WTC11 (cell line): ENCODE measurements around the gene ARCN1. TPM values are rescaled to one million over a fixed set of nuclear protein-coding genes. Genes with fewer than 3 reads are reported as not detected.

ENCODE experiments used
- ATAC-seq: fragments of 200-7000 bp; cut with Tn5 transposase; 2 replicates; pipeline ENCODE4 v1.10.0; 2021; ENCODE audit warnings: mild to moderate bottlenecking, moderate library complexity
- CTCF ChIA-PET: fragments of 300-600 bp; sonication (Branson Sonifier 250); formaldehyde crosslinking; loops from one replicate; lab custom pipeline; 2021; ENCODE audit warnings: antibody characterized with exemption; lab: Charles Lee
- POLR2A ChIA-PET: fragments of 350-600 bp; sonication (Branson Sonifier 250); formaldehyde crosslinking; loops from one replicate; lab custom pipeline; 2021; ENCODE audit warnings: antibody characterized with exemption; lab: Charles Lee
- DNase-seq: peaks from one replicate; pipeline ENCODE4 v3.0.0; 2021; ENCODE audit warnings: low spot score
- H3K27ac Mint-ChIP-seq: 2 replicates; pipeline ENCODE4 v1.8.0; 2021; ENCODE audit warnings: mixed read lengths
- H3K27me3 Mint-ChIP-seq: 2 replicates; pipeline ENCODE4 v1.8.0; 2021; ENCODE audit warnings: low read depth, mild to moderate bottlenecking, moderate library complexity, mixed read lengths
- H3K36me3 Mint-ChIP-seq: 2 replicates; pipeline ENCODE4 v1.8.0; 2021; ENCODE audit warnings: mixed read lengths
- H3K4me1 Mint-ChIP-seq: 2 replicates; pipeline ENCODE4 v1.8.0; 2022; ENCODE audit warnings: mixed read lengths
- H3K4me3 Mint-ChIP-seq: 2 replicates; pipeline ENCODE4 v1.8.0; 2021; ENCODE audit warnings: mild to moderate bottlenecking, moderate library complexity, mixed read lengths
- H3K9me3 Mint-ChIP-seq: 2 replicates; pipeline ENCODE4 v1.8.0; 2021; ENCODE audit warnings: mixed read lengths
- FOXP1 ChIP-seq: sonication (generic); formaldehyde crosslinking; IDR thresholded peaks from 2 replicates; pipeline ENCODE4 v1.8.0; 2022; ENCODE audit warnings: missing genetic modification reagents, mild to moderate bottlenecking, moderate library complexity, borderline replicate concordance
- GABPB1 ChIP-seq: sonication (generic); formaldehyde crosslinking; IDR thresholded peaks from 2 replicates; pipeline ENCODE4 v1.8.1; 2023; ENCODE audit warnings: mild to moderate bottlenecking, missing genetic modification reagents
- KAT7 ChIP-seq: sonication (generic); formaldehyde crosslinking; IDR thresholded peaks from 2 replicates; pipeline ENCODE4 v1.8.1; 2023; ENCODE audit warnings: missing genetic modification reagents, mild to moderate bottlenecking, borderline replicate concordance
- TEAD1 ChIP-seq: sonication (generic); formaldehyde crosslinking; IDR thresholded peaks from 2 replicates; pipeline ENCODE4 v1.8.0; 2022; ENCODE audit warnings: mild to moderate bottlenecking, missing genetic modification reagents
- TP53 ChIP-seq: sonication (generic); formaldehyde crosslinking; IDR thresholded peaks from 2 replicates; pipeline ENCODE4 v1.8.1; 2023; ENCODE audit warnings: mild to moderate bottlenecking, missing genetic modification reagents
- ZNF423 ChIP-seq: fragments of 250-450 bp; sonication (Bioruptor Pico); IDR thresholded peaks from 2 replicates; pipeline ENCODE4 v2.1.2; 2022; ENCODE audit warnings: mild to moderate bottlenecking, moderate library complexity
- total RNA-seq: library from RNA; stranded (reverse); gene quantifications from 3 replicates; pipeline ENCODE4 v1.2.3, GENCODE V29; 2021
- TF ChIP-seq, protein P1 (sequence below): fragments of 250-450 bp; sonication (Bioruptor Pico); IDR thresholded peaks from 2 replicates; pipeline ENCODE4 v2.1.2; 2022; ENCODE audit warnings: mild to moderate bottlenecking, moderate library complexity
- TF ChIP-seq, protein P2 (sequence below): sonication (generic); formaldehyde crosslinking; IDR thresholded peaks from 2 replicates; pipeline ENCODE4 v1.8.1; 2022; ENCODE audit warnings: low read depth, missing genetic modification reagents, borderline replicate concordance
- TF ChIP-seq, protein P3 (sequence below): sonication (generic); formaldehyde crosslinking; IDR thresholded peaks from 2 replicates; pipeline ENCODE4 v1.8.0; 2022; ENCODE audit warnings: mild to moderate bottlenecking, missing genetic modification reagents
- TF ChIP-seq, protein P4 (sequence below): sonication (generic); formaldehyde crosslinking; IDR thresholded peaks from 2 replicates; pipeline ENCODE4 v1.8.1; 2023; ENCODE audit warnings: mild to moderate bottlenecking, missing genetic modification reagents
- TF ChIP-seq, protein P5 (sequence below): sonication (generic); formaldehyde crosslinking; IDR thresholded peaks from 2 replicates; pipeline ENCODE4 v1.8.0; 2023; ENCODE audit warnings: missing genetic modification reagents, mild to moderate bottlenecking, borderline replicate concordance
- TF ChIP-seq, protein P6 (sequence below): sonication (generic); formaldehyde crosslinking; IDR thresholded peaks from 2 replicates; pipeline ENCODE4 v1.8.1; 2022; ENCODE audit warnings: missing genetic modification reagents, borderline replicate concordance
- TF ChIP-seq, protein P7 (sequence below): fragments of 250-450 bp; sonication (Bioruptor Pico); IDR thresholded peaks from 2 replicates; pipeline ENCODE4 v1.9.0; 2021; ENCODE audit warnings: mild to moderate bottlenecking
- TF ChIP-seq, protein P8 (sequence below): sonication (generic); formaldehyde crosslinking; IDR thresholded peaks from 2 replicates; pipeline ENCODE4 v1.8.1; 2022; ENCODE audit warnings: mild to moderate bottlenecking, missing genetic modification reagents, moderate library complexity, borderline replicate concordance

ARCN1 gene
- total RNA-seq, 1 experiment from 2014 or later = 154 TPM

DNA sequence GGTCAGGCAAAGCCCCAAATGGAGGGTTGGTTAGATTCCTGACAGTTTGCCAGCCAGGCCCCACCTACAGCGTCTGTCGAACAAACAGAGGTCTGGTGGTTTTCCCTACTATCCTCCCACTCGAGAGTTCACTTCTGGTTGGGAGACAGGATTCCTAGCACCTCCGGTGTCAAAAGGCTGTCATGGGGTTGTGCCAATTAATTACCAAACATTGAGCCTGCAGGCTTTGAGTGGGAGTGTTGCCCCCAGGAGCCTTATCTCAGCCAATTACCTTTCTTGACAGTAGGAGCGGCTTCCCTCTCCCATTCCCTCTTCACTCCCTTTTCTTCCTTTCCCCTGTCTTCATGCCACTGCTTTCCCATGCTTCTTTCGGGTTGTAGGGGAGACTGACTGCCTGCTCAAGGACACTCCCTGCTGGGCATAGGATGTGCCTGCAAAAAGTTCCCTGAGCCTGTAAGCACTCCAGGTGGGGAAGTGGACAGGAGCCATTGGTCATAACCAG lies 49.6 kb upstream of the ARCN1 start (continued):
- TF ChIP-seq, protein P1, sequence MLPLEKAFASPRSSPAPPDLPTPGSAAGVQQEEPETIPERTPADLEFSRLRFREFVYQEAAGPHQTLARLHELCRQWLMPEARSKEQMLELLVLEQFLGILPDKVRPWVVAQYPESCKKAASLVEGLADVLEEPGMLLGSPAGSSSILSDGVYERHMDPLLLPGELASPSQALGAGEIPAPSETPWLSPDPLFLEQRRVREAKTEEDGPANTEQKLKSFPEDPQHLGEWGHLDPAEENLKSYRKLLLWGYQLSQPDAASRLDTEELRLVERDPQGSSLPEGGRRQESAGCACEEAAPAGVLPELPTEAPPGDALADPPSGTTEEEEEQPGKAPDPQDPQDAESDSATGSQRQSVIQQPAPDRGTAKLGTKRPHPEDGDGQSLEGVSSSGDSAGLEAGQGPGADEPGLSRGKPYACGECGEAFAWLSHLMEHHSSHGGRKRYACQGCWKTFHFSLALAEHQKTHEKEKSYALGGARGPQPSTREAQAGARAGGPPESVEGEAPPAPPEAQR (CRISPR knock-in tag) = no peak

DNA sequence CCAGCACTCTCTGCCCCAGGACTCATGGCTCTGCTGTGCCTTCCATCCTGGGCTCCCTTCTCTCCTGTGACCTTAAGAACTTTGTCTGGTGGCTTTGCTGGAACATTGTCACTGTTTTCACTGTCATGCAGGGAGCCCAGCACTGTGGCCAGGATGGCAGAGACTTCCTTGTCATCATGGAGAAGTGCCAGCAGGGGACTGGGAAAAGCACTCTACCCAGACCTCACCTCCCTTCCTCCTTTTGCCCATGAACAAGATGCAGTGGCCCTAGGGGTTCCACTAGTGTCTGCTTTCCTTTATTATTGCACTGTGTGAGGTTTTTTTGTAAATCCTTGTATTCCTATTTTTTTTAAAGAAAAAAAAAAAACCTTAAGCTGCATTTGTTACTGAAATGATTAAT lies 47.9 kb upstream of the ARCN1 start:
- no peak for TF ChIP-seq TEAD1 (CRISPR knock-in tag)
- TF ChIP-seq, protein P2, sequence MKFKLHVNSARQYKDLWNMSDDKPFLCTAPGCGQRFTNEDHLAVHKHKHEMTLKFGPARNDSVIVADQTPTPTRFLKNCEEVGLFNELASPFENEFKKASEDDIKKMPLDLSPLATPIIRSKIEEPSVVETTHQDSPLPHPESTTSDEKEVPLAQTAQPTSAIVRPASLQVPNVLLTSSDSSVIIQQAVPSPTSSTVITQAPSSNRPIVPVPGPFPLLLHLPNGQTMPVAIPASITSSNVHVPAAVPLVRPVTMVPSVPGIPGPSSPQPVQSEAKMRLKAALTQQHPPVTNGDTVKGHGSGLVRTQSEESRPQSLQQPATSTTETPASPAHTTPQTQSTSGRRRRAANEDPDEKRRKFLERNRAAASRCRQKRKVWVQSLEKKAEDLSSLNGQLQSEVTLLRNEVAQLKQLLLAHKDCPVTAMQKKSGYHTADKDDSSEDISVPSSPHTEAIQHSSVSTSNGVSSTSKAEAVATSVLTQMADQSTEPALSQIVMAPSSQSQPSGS (CRISPR knock-in tag) = no peak
- TF ChIP-seq, protein P3, sequence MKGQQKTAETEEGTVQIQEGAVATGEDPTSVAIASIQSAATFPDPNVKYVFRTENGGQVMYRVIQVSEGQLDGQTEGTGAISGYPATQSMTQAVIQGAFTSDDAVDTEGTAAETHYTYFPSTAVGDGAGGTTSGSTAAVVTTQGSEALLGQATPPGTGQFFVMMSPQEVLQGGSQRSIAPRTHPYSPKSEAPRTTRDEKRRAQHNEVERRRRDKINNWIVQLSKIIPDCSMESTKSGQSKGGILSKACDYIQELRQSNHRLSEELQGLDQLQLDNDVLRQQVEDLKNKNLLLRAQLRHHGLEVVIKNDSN (CRISPR knock-in tag) = no peak
- TF ChIP-seq, protein P4, sequence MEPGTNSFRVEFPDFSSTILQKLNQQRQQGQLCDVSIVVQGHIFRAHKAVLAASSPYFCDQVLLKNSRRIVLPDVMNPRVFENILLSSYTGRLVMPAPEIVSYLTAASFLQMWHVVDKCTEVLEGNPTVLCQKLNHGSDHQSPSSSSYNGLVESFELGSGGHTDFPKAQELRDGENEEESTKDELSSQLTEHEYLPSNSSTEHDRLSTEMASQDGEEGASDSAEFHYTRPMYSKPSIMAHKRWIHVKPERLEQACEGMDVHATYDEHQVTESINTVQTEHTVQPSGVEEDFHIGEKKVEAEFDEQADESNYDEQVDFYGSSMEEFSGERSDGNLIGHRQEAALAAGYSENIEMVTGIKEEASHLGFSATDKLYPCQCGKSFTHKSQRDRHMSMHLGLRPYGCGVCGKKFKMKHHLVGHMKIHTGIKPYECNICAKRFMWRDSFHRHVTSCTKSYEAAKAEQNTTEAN (CRISPR knock-in tag) = no peak
- no peak for TF ChIP-seq FOXP1 (CRISPR knock-in tag)
- no peak for TF ChIP-seq TP53 (CRISPR knock-in tag)
- TF ChIP-seq GABPB1 (CRISPR knock-in tag) = no peak
- TF ChIP-seq, protein P5, sequence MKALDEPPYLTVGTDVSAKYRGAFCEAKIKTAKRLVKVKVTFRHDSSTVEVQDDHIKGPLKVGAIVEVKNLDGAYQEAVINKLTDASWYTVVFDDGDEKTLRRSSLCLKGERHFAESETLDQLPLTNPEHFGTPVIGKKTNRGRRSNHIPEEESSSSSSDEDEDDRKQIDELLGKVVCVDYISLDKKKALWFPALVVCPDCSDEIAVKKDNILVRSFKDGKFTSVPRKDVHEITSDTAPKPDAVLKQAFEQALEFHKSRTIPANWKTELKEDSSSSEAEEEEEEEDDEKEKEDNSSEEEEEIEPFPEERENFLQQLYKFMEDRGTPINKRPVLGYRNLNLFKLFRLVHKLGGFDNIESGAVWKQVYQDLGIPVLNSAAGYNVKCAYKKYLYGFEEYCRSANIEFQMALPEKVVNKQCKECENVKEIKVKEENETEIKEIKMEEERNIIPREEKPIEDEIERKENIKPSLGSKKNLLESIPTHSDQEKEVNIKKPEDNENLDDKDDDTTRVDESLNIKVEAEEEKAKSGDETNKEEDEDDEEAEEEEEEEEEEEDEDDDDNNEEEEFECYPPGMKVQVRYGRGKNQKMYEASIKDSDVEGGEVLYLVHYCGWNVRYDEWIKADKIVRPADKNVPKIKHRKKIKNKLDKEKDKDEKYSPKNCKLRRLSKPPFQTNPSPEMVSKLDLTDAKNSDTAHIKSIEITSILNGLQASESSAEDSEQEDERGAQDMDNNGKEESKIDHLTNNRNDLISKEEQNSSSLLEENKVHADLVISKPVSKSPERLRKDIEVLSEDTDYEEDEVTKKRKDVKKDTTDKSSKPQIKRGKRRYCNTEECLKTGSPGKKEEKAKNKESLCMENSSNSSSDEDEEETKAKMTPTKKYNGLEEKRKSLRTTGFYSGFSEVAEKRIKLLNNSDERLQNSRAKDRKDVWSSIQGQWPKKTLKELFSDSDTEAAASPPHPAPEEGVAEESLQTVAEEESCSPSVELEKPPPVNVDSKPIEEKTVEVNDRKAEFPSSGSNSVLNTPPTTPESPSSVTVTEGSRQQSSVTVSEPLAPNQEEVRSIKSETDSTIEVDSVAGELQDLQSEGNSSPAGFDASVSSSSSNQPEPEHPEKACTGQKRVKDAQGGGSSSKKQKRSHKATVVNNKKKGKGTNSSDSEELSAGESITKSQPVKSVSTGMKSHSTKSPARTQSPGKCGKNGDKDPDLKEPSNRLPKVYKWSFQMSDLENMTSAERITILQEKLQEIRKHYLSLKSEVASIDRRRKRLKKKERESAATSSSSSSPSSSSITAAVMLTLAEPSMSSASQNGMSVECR = no peak
- TF ChIP-seq KAT7 (CRISPR knock-in tag) = no peak
- TF ChIP-seq, protein P6, sequence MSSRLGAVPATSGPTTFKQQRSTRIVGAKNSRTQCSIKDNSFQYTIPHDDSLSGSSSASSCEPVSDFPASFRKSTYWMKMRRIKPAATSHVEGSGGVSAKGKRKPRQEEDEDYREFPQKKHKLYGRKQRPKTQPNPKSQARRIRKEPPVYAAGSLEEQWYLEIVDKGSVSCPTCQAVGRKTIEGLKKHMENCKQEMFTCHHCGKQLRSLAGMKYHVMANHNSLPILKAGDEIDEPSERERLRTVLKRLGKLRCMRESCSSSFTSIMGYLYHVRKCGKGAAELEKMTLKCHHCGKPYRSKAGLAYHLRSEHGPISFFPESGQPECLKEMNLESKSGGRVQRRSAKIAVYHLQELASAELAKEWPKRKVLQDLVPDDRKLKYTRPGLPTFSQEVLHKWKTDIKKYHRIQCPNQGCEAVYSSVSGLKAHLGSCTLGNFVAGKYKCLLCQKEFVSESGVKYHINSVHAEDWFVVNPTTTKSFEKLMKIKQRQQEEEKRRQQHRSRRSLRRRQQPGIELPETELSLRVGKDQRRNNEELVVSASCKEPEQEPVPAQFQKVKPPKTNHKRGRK (CRISPR knock-in tag) = no peak
- TF ChIP-seq, protein P7, sequence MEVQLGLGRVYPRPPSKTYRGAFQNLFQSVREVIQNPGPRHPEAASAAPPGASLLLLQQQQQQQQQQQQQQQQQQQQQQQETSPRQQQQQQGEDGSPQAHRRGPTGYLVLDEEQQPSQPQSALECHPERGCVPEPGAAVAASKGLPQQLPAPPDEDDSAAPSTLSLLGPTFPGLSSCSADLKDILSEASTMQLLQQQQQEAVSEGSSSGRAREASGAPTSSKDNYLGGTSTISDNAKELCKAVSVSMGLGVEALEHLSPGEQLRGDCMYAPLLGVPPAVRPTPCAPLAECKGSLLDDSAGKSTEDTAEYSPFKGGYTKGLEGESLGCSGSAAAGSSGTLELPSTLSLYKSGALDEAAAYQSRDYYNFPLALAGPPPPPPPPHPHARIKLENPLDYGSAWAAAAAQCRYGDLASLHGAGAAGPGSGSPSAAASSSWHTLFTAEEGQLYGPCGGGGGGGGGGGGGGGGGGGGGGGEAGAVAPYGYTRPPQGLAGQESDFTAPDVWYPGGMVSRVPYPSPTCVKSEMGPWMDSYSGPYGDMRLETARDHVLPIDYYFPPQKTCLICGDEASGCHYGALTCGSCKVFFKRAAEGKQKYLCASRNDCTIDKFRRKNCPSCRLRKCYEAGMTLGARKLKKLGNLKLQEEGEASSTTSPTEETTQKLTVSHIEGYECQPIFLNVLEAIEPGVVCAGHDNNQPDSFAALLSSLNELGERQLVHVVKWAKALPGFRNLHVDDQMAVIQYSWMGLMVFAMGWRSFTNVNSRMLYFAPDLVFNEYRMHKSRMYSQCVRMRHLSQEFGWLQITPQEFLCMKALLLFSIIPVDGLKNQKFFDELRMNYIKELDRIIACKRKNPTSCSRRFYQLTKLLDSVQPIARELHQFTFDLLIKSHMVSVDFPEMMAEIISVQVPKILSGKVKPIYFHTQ (CRISPR knock-in tag) = no peak
- TF ChIP-seq, protein P8, sequence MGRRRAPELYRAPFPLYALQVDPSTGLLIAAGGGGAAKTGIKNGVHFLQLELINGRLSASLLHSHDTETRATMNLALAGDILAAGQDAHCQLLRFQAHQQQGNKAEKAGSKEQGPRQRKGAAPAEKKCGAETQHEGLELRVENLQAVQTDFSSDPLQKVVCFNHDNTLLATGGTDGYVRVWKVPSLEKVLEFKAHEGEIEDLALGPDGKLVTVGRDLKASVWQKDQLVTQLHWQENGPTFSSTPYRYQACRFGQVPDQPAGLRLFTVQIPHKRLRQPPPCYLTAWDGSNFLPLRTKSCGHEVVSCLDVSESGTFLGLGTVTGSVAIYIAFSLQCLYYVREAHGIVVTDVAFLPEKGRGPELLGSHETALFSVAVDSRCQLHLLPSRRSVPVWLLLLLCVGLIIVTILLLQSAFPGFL = no peak
- no peak for TF ChIP-seq ZNF423 (CRISPR knock-in tag)
- H3K27ac Mint-ChIP-seq = no peak overlapping the region

More for the DNA sequence above, 47.9 kb upstream of the ARCN1 start:
- Mint-ChIP-seq H3K9me3 (no peaks in the 10 kb centered on the region), H3K36me3 (peaks cover 42% of the 10 kb centered on the region), H3K27me3 (no peaks in the 10 kb centered on the region; the same call in 1 of the 2 replicates), H3K4me3 (no peak overlapping the region), H3K4me1 (peaks cover 19% of the 10 kb centered on the region)
- CTCF ChIA-PET = no interaction called here
- POLR2A ChIA-PET = no interaction called here
- ATAC-seq (no peak), DNase-seq (no peak)
